GM18867 (cell line): ENCODE results near the gene EXOC3L4.
"Not testable (repeated sequence)": the region's sequence is repeated elsewhere in the genome, so short reads cannot be mapped to it uniquely, and the experiment has no call there.

Experiments
- ATAC-seq: cut with Tn5 transposase; IDR thresholded peaks from one replicate; pipeline ENCODE4 v1.9.1; 2021; ENCODE audit warnings: mild to moderate bottlenecking, moderate library complexity; ENCODE audit not compliant: unreplicated experiment

Gene EXOC3L4

GRCh38 chr14:103104654-103105452 lies 10.3 kb downstream of the EXOC3L4 start:
- peak; percentile 46 for ATAC-seq

DNA sequence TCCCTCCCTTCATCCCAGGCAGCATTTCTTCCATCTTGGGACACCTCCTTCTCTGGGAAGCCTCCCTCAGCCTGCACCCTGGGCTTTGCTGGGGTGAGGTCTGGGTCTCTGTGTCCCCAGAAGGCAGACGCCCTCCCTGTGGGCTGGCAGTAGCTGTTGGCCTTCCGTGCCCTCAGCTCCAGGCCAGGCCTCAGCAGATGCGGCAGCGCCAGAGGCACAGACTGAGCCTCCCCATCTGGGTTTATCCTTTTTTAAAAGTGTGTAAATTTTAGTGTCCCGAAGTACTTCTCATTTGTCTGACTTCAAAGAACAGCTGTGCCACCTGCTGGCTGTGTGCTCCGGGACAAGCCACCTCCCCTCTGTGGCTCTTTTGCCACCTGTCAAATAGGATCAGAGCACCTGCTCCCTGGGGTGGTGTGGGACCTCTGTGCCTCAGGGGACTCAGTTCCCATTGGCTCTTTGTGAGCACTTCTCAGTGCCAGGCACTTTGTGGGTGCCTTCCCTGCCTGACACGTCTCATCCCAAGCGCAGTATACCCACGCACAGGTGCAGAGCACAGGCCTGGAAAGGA lies 11.1 kb downstream of the EXOC3L4 start:
- peak; percentile 34 for ATAC-seq

DNA sequence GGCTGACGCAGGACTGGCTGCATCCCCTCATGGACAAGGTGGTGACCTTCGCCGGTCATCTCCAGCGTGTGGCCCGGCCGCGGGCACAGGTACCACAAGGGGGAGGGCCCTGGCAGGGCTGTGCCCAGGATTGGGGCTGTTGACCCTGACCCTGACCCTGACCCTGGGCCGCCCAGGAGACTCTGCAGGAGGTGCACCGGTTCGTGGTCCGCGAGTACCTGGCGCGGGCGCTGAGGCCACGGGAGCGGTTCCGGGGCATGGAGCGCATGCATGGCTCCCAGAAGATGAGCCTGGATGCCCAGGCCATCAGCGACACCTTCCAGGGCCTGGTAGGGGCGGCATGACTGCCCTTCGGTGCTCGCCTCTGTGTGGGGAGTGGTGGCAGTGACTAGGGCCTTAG lies 12.9 kb downstream of the EXOC3L4 start:
- no peak for ATAC-seq

GRCh38 chr14:103107941-103108748 lies 13.6 kb downstream of the EXOC3L4 start:
- ATAC-seq, result no peak

GRCh38 chr14:103108749-103109207 lies 14.3 kb downstream of the EXOC3L4 start:
- no peak for ATAC-seq

DNA sequence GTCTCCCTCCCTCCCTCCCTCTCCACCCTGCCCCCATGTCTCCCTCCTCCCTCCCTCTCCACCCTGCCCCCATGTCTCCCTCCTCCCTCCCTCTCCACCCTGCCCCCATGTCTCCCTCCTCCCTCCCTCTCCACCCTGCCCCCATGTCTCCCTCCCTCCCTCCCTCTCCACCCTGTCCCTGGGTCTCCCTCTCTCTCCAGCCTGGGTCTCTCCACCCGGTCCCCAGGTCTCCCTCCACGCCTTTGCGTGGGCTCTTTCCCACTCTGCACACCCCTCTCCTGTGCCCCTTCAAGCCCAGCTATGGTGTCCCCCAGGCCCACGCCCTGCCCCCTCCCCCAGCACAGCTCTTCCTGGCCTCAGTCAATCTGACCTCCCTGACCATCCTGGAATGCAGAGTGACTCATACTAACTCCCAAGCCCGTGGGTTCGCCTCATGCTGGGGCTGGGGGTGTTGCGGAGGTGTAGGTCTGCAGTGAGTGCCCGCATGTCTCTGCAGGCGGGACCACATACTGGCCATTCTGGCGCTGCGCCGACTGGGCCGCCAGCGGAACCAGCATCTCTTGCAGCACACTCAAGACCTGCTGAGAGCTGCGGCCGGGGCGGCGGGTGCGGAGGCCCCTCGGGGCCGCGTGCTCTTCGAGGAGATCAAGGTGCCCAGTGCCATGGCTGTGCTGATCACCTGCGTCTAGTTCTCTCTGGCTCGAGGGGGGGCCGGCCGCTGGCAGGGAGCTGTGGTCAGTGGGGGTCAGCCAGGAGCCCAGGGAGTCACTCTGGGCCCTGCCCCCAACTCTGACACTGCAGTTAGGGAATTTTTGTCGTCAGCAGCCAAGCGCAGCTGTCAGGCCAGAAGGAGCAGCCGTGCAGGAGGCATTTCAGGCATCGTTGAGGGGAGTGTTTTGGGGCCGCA lies 15.3 kb downstream of the EXOC3L4 start:
- ATAC-seq, result no peak

DNA sequence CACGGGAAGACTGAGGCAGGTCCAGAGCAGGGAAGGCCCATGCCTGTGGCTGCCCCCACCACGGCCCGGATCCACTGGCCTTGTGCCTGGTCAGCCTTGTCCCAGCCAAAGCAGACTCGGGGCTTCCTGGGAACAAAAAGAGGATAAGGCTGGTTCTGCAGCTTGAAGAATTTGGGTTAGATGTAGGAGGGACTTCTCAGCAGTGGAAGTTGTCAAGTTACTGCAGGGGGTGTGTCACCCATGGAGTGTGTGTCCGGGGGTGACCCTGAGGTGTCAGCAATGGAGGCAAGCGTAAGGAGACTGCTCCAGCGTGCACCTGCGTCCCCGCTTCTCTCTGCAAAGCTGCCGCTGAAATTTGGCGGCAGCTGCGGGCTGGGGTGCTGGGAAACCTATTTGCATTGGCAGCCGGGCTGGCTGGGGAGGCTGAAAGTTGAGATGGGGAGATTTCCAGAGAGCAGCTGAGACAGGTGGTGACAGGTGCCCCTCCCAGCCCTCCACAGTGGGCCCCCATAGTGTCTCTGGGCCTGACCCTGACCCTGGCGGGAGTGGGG lies 16.2 kb downstream of the EXOC3L4 start:
- no peak for ATAC-seq

- ATAC-seq, result no peak
These were observed 16.8 kb downstream of the EXOC3L4 start for GRCh38 chr14:103111232-103111868.

DNA sequence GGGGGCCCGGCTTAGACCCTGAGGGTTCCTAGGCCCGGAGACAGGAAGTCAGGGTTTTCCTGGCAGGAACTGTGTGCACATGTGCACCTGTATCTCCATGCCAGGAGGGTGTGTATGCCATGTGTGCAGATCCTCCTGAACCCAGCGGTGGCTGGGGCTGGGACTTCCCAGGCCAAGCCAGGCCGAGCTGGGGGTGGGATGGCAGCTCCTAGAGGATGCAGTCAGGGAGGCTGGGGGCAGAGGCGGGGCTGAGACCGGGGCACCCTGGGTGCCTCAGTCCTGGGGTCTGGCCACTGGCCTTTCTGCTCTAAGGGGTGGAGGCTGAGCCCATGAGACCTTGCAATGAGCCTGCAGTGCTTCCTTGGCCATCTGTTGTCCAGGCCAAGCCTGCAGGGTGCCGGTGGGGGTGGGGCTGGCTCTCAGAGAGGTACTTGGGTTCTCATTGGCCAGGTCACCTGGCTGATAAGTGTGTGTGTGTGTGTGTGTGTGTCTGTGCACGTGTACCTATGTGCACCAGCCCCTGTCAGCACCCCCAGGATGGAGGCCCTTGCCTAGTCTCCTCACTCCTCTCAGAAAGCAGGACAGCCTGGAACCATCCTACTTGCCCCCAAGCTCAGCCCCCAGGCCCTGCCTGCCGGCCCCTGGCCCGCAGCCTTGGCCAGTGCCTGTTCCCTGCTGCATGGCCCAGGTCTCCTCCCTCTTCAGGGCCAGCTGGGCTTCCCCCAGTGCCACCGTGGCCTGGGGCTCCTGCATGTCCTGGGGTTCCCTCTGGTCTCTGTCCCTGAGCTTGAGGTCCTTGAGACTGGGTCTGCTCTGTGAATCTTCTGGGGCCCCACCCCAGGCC lies 18.1 kb downstream of the EXOC3L4 start:
- ATAC-seq, result no peak

- ATAC-seq, result no peak
These were observed 18.8 kb downstream of the EXOC3L4 start for GRCh38 chr14:103113303-103113702.

GRCh38 chr14:103113774-103114173 lies 19.2 kb downstream of the EXOC3L4 start:
- no peak for ATAC-seq

DNA sequence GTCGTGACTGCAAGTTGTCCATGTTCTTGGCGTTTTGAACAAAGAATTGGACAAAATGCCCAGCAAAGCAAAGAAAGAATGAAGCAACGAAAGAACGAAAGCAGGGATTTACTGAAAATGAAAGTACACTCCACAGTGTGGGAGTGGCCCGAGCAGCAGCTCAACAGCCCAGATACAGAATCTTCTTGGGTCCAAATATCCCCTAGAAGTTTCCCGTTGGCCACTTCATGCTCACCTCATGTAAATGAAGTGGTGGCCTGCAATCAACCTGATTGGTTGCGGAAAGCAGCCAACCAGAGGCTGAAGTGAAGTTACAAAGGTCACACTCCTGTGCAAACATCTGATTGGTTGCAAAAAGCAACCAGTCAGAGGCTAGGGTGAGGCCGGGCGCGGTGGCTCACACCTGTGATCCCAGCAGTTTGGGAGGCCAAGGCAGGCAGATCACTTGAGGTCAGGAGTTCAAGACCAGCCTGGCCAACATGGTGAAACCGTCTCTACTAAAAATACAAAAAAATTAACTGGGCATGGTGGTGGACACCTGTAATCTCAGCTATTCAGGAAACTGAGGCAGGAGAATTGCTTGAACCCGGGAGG lies 20.7 kb downstream of the EXOC3L4 start:
- not testable (repeated sequence) for ATAC-seq

GRCh38 chr14:103115845-103116572 lies 21.5 kb downstream of the EXOC3L4 start:
- ATAC-seq, result no peak

DNA sequence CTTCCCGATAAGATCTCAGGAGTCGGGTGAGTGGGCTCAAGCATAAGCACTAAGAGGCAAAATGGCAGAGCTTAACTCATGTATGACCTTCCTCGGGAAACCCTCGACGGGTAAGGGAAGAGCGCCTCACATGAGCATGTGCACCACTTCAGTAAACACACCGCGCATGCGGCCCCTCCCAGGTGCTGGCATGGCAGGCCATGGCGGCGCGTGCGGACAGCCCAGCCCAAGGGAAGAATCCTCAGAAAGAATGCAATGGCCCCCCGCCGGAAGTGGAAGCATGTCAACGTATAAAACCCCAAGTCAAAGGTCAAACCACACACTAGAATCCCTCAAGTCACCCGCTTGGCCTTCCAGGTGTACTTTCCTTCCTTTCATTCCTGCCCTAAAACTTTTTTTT lies 22.1 kb downstream of the EXOC3L4 start:
- no peak for ATAC-seq

- not testable (repeated sequence) for ATAC-seq
These were observed 23.0 kb downstream of the EXOC3L4 start for GRCh38 chr14:103117499-103117898.

DNA sequence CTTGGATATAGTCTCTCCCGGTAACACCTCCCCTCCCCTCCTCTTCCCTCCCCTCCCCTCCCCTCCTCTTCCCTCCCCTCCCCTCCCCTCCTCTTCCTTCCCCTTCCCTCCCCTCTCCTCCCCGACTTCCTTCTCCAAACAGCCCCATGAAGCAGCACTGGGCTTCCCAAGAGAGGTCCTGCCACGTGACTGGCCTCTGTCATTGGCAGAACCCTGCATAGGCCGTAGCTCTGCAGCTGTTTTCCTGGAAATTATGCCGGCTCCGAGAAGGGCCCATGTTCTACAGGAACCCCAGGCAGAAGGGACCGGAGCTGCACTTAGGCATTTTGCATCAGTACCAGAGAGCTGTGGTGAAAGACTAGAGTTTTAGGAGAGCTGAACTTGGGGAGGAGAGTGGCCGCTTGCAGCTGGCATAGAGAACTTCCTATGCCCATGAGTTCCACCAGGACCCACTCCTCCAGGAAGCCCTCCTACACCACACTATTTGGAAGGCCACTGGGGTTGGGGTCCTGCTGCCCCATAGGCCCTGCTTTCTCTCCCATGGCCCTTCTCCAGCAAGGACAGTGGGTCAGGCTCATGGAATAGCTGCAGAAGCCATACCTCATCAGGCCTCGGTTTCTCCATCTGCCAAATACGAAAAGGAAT lies 23.6 kb downstream of the EXOC3L4 start:
- no peak for ATAC-seq

- no peak for ATAC-seq
These were observed 24.3 kb downstream of the EXOC3L4 start for GRCh38 chr14:103118663-103119404.
